Keratinocyte (primary cell): ENCODE measurements around the gene MSANTD3. TPM values are rescaled to one million over a fixed set of nuclear protein-coding genes. Genes with fewer than 3 reads are reported as not detected.

Source experiments
- DNase-seq: peaks from one replicate; pipeline ENCODE4 v3.0.0-alpha.2; 2011; ENCODE audit warnings: low read depth, missing footprints, low spot score
- FAIRE-seq: peaks from 2 replicates; lab custom pipeline; 2011; peaks lifted over from hg19 to GRCh38; lab: Jason Lieb, UNC
- H2AFZ ChIP-seq: 2 replicates; pipeline ENCODE4 v1.6.0; 2012; ENCODE audit warnings: low read length, control low read depth, inconsistent platforms; ENCODE audit not compliant: control insufficient read depth
- H3K27ac ChIP-seq: 2 replicates; pipeline ENCODE4 v1.5.1; 2011; ENCODE audit warnings: low read length; ENCODE audit not compliant: control insufficient read depth, insufficient read depth
- H3K27me3 ChIP-seq: 3 replicates; pipeline ENCODE4 v1.6.0; 2011; ENCODE audit warnings: low read length; ENCODE audit not compliant: control insufficient read depth, insufficient read depth; ENCODE audit errors: extremely low read depth
- H3K36me3 ChIP-seq, 2 experiments: 2 replicates in 1 of 2; 3 replicates in 1 of 2; pipeline ENCODE4 v1.5.1; 2011; ENCODE audit warnings: low read length in 2 of 2, mild to moderate bottlenecking in 1 of 2; ENCODE audit not compliant: control insufficient read depth in 2 of 2, insufficient read depth in 2 of 2; ENCODE audit errors: extremely low read depth in 1 of 2
- H3K4me1 ChIP-seq: 3 replicates; pipeline ENCODE4 v1.5.1; 2011; ENCODE audit warnings: low read length; ENCODE audit not compliant: control insufficient read depth, insufficient read depth; ENCODE audit errors: extremely low read depth
- H3K4me2 ChIP-seq: 3 replicates; pipeline ENCODE4 v1.6.0; 2011; ENCODE audit warnings: low read depth, low read length; ENCODE audit not compliant: control insufficient read depth, insufficient read depth; ENCODE audit errors: extremely low read depth
- H3K4me3 ChIP-seq, 3 experiments: fragments of 200-600 bp in 1 of 3; sonication (generic) in 1 of 3; 2 replicates in 2 of 3; 3 replicates in 1 of 3; pipeline ENCODE4 v1.5.1; 2011 to 2016; ENCODE audit warnings: low read length in 3 of 3, mild to moderate bottlenecking in 3 of 3, control low read depth in 2 of 3, inconsistent platforms in 1 of 3, low read depth in 1 of 3, mixed read lengths in 1 of 3, mixed run types in 1 of 3, moderate library complexity in 1 of 3; ENCODE audit not compliant: control insufficient read depth in 2 of 3, insufficient read depth in 2 of 3; ENCODE audit errors: extremely low read depth in 1 of 3
- H3K79me2 ChIP-seq: 2 replicates; pipeline ENCODE4 v1.6.0; 2012; ENCODE audit warnings: low read length; ENCODE audit not compliant: control insufficient read depth, insufficient read depth
- H3K9ac ChIP-seq: 3 replicates; pipeline ENCODE4 v1.6.0; 2011; ENCODE audit warnings: low read length; ENCODE audit not compliant: control insufficient read depth, insufficient read depth; ENCODE audit errors: extremely low read depth
- H3K9me1 ChIP-seq: 3 replicates; pipeline ENCODE4 v1.6.0; 2011; ENCODE audit warnings: low read length; ENCODE audit not compliant: control insufficient read depth, insufficient read depth; ENCODE audit errors: extremely low read depth
- H3K9me3 ChIP-seq: 2 replicates; pipeline ENCODE4 v1.5.1; 2012; ENCODE audit warnings: low read depth, low read length; ENCODE audit not compliant: control insufficient read depth
- H4K20me1 ChIP-seq: 3 replicates; pipeline ENCODE4 v1.6.0; 2011; ENCODE audit warnings: low read length; ENCODE audit not compliant: control insufficient read depth, insufficient read depth; ENCODE audit errors: extremely low read depth
- EZH2 ChIP-seq: IDR thresholded peaks from one replicate; pipeline ENCODE4 v1.6.1; 2012; ENCODE audit warnings: inconsistent platforms, mild to moderate bottlenecking, low read length, moderate library complexity
- dilution Hi-C: fragments of 300-500 bp; cut with MboI; formaldehyde crosslinking; loops from one replicate; pipeline ENCODE4 v1.7.0; 2020; ENCODE audit warnings: low sequenced_read_pairs; ENCODE audit not compliant: extremely low pct_ligation_motif_present
- polyA plus RNA-seq, 5 experiments: library from polyadenylated mRNA; depleted of rRNA in 3 of 5; stranded (reverse) in 3 of 5; stranded (forward) in 1 of 5; unstranded in 1 of 5; fragments of >200 nt; gene quantifications; 1 replicate in 1 of 5; 2 replicates in 3 of 5; 3 replicates in 1 of 5; pipeline versions ENCODE4 v1.2.1 to v1.2.3, GENCODE V29; 2011 to 2012; ENCODE audit warnings: missing spikeins in 2 of 5, low read depth in 1 of 5, low replicate concordance in 1 of 5
- TF ChIP-seq, protein P1 (sequence below), 3 experiments: IDR thresholded peaks in 1 of 3; conservative IDR thresholded peaks in 1 of 3; optimal IDR thresholded peaks in 1 of 3; 2 replicates in 2 of 3; 3 replicates in 1 of 3; pipeline versions ENCODE3 to v1.5.1; 2011; ENCODE audit warnings: low read length in 3 of 3, mild to moderate bottlenecking in 3 of 3, moderate library complexity in 2 of 3, control low read depth in 1 of 3, inconsistent platforms in 1 of 3; ENCODE audit not compliant: insufficient read depth in 2 of 3; ENCODE audit errors: extremely low read depth in 1 of 3

MSANTD3 gene
- polyA plus RNA-seq, 1 donor (not counting 4 experiments of a cell fraction or from before 2014, with no cell fraction given), result 50.7 TPM

DNA sequence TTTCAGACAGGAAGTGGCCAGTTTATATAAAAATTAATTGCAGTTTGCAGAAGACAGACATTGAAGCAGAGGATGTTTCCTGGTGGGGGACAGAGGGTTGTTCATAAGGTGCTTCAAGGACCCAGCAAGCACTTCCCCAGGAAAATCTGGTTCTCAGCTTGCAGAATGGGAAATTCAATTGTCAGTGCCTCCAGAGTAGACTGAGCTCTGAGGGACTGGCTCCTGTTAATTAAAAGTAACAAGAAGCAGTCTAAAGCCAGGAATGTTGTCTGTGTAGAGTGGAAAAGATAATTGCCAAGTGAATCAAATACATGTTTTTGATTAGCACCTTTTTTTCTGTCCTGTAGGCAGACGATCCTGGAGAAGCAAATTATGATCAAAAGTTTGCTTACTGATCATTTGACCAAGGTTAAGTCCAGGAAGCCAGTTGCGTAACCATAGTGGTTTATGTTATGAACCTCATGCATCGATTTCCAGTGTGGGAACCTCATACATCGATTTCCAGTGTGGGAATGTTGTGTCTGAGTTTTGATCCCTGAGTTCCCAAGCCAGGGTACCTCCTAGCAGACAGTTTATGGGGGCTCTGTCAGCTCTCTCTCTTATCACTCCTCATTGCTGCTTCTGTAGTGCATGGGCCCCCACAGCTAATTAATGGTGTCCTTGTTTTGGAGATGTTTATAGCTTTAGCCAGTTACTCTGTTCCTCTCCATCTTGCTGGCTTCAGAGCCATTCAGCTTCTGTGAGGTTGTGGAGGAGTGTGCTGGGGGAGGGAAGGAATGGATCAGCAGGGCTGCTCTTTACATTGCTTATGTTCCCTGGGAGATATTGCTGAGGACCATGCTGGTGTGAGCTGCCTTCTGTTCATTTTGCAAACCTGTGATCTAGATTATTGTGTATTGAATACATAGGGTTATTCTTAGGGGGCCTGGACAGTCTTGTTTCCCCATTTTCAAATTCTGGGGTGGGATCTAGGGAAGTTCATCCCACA, 17.1 kb downstream of the MSANTD3 start:
- no peaks in the 10 kb centered on the region for H3K9me1 ChIP-seq
- H3K36me3 ChIP-seq, result peaks cover 11 to 23% of the 10 kb centered on the region in 2 experiments
- no peak for TF ChIP-seq EZH2
- TF ChIP-seq, protein P1, sequence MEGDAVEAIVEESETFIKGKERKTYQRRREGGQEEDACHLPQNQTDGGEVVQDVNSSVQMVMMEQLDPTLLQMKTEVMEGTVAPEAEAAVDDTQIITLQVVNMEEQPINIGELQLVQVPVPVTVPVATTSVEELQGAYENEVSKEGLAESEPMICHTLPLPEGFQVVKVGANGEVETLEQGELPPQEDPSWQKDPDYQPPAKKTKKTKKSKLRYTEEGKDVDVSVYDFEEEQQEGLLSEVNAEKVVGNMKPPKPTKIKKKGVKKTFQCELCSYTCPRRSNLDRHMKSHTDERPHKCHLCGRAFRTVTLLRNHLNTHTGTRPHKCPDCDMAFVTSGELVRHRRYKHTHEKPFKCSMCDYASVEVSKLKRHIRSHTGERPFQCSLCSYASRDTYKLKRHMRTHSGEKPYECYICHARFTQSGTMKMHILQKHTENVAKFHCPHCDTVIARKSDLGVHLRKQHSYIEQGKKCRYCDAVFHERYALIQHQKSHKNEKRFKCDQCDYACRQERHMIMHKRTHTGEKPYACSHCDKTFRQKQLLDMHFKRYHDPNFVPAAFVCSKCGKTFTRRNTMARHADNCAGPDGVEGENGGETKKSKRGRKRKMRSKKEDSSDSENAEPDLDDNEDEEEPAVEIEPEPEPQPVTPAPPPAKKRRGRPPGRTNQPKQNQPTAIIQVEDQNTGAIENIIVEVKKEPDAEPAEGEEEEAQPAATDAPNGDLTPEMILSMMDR (optimal IDR thresholded peaks at IDR 0.05 in 1 of 3, IDR thresholded peaks at IDR 0.05 in 1 of 3, conservative IDR thresholded peaks at IDR 0.05 in 1 of 3; ENCODE audit: extremely low read depth in 1 of 3, insufficient read depth in 2 of 3, low read length in 3 of 3), result no peak
- FAIRE-seq (no peak), DNase-seq (no peak)
- dilution Hi-C loops, result no loop called here
- no peaks in the 10 kb centered on the region for H3K4me1 ChIP-seq
- no peak overlapping the region for H2AFZ ChIP-seq
- no peaks in the 10 kb centered on the region for H4K20me1 ChIP-seq
- H3K79me2 ChIP-seq, result peaks cover 74% of the 10 kb centered on the region
- H3K27ac ChIP-seq, result no peak overlapping the region
- no peaks in the 10 kb centered on the region for H3K9me3 ChIP-seq
- no peak overlapping the region for H3K9ac ChIP-seq
- H3K27me3 ChIP-seq, result no peaks in the 10 kb centered on the region
- H3K4me3 ChIP-seq, result no peak overlapping the region
- no peak overlapping the region for H3K4me2 ChIP-seq

DNA sequence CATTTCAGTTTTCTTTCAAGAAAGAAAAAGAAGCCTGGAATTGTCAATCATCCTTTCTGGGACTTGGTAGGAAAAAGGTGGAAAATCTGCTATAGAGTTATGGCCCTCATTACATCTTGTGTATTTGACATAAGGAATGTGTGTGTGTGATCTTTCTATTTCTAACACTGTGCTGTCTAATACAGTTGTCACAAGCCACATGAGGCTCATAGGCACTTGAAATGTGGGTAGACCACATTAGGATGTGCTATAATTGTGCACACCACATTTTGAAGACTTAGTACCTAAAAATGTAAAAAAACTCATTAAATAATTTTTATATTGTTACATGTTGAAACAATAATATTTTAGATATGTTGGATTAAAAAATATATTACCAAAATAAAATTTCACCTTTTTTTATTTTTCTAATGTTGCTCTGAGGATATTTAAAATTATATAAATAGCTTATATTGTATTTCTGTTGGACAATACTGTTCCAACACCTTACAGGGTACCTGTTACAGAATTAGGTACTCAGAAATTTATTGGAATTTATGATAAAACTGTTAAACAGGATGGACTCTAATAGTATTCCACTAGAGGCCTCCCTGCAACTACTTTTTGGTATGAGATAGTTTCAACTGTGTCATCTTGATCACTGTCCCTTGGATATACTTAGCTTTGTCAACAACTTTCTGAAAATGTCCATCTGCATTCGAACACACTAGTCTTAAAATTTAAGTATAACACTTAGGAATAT, 18.4 kb downstream of the MSANTD3 start:
- no peak overlapping the region for H3K4me3 ChIP-seq
- H3K4me1 ChIP-seq, result no peaks in the 10 kb centered on the region
- no peaks in the 10 kb centered on the region for H3K9me1 ChIP-seq
- H3K79me2 ChIP-seq, result peaks cover 64% of the 10 kb centered on the region
- DNase-seq (no peak), FAIRE-seq (no peak)
- no peak for TF ChIP-seq EZH2
- TF ChIP-seq, protein P1 (optimal IDR thresholded peaks at IDR 0.05 in 1 of 3, IDR thresholded peaks at IDR 0.05 in 1 of 3, conservative IDR thresholded peaks at IDR 0.05 in 1 of 3; ENCODE audit: extremely low read depth in 1 of 3, insufficient read depth in 2 of 3, low read length in 3 of 3), result no peak
- no peak overlapping the region for H2AFZ ChIP-seq
- no peak overlapping the region for H3K27ac ChIP-seq
- peaks cover 11 to 23% of the 10 kb centered on the region in 2 experiments for H3K36me3 ChIP-seq
- no peaks in the 10 kb centered on the region for H4K20me1 ChIP-seq
- dilution Hi-C loops, result no loop called here
- no peak overlapping the region for H3K9ac ChIP-seq
- no peaks in the 10 kb centered on the region for H3K27me3 ChIP-seq
- no peaks in the 10 kb centered on the region for H3K9me3 ChIP-seq
- H3K4me2 ChIP-seq, result no peak overlapping the region
